A673 (cell line): ENCODE measurements around the gene VSTM2L.

ENCODE experiments used
- EZH2 ChIP-seq: fragments of 200-600 bp; sonication (generic); IDR thresholded peaks from 2 replicates; pipeline ENCODE4 v1.6.1; 2017; ENCODE audit warnings: borderline replicate concordance, low read depth, mild to moderate bottlenecking, mixed read lengths, antibody characterized with exemption, low read length; ENCODE audit not compliant: poor library complexity, severe bottlenecking
- TF ChIP-seq, protein P1 (sequence below): fragments of 300-800, 200-600 bp; sonication (generic); conservative IDR thresholded peaks from 2 replicates; pipeline ENCODE4 v1.5.1; 2017; ENCODE audit warnings: low read depth, mild to moderate bottlenecking, antibody characterized with exemption, low read length, moderate library complexity, mixed read lengths

- TF ChIP-seq, protein P1, sequence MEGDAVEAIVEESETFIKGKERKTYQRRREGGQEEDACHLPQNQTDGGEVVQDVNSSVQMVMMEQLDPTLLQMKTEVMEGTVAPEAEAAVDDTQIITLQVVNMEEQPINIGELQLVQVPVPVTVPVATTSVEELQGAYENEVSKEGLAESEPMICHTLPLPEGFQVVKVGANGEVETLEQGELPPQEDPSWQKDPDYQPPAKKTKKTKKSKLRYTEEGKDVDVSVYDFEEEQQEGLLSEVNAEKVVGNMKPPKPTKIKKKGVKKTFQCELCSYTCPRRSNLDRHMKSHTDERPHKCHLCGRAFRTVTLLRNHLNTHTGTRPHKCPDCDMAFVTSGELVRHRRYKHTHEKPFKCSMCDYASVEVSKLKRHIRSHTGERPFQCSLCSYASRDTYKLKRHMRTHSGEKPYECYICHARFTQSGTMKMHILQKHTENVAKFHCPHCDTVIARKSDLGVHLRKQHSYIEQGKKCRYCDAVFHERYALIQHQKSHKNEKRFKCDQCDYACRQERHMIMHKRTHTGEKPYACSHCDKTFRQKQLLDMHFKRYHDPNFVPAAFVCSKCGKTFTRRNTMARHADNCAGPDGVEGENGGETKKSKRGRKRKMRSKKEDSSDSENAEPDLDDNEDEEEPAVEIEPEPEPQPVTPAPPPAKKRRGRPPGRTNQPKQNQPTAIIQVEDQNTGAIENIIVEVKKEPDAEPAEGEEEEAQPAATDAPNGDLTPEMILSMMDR, result no peak
- TF ChIP-seq EZH2, result no peak
Observed at GRCh38 chr20:37983286-37983685, 80.4 kb downstream of the VSTM2L start.
